Adrenal gland (tissue), 12 donors: ENCODE measurements around the gene FXYD2. TPM values are rescaled to one million over a fixed set of nuclear protein-coding genes. Genes with fewer than 3 reads are reported as not detected.

Experiments used
- DNase-seq, 7 donors: peaks; one replicate each; pipeline ENCODE4 v3.0.0-alpha.2; 2019 to 2020
- H3K27ac ChIP-seq, 5 donors: fragments of 200-600 bp; sonication (generic) in 4 of 5; 1 replicate in 3 of 5; 2 replicates in 2 of 5; pipeline versions ENCODE4 v1.5.1 to v1.8.0; 2016 to 2020; ENCODE audit warnings: mild to moderate bottlenecking in 1 of 5
- H3K27me3 ChIP-seq: fragments of 200-600 bp; 2 replicates; pipeline ENCODE4 v1.8.0; 2021
- H3K36me3 ChIP-seq, 2 donors: fragments of 200-600 bp; replicated peaks in 1 of 2; 1 replicate in 1 of 2; 2 replicates in 1 of 2; pipeline versions ENCODE4 v1.5.1 to v1.8.0; 2018 to 2022
- H3K4me1 ChIP-seq, 2 donors: fragments of 200-600 bp; replicated peaks in 1 of 2; 1 replicate in 1 of 2; 2 replicates in 1 of 2; pipeline versions ENCODE4 v1.5.1 to v1.8.0; 2018 to 2021
- H3K4me3 ChIP-seq, 4 donors: fragments of 200-600 bp; sonication (generic) in 3 of 4; one replicate each; pipeline ENCODE4 v1.5.1; 2016 to 2018
- H3K9me3 ChIP-seq, 3 donors: fragments of 200-600 bp; sonication (generic) in 1 of 3; replicated peaks in 1 of 3; 1 replicate in 2 of 3; 2 replicates in 1 of 3; pipeline versions ENCODE4 v1.5.1 to v1.8.0; 2016 to 2021
- CTCF ChIP-seq, 6 experiments: fragments of 450-650 bp in 4 of 6; fragments of 200-600 bp in 2 of 6; sonication (generic) in 1 of 6; IDR thresholded peaks; 1 replicate in 5 of 6; 2 replicates in 1 of 6; pipeline versions ENCODE4 v1.5.1 to v1.8.0; 2016 to 2021; ENCODE audit warnings: antibody characterized with exemption in 6 of 6, mild to moderate bottlenecking in 2 of 6, moderate library complexity in 1 of 6
- POLR2A ChIP-seq, 2 donors: fragments of 450-650 bp; IDR thresholded peaks; one replicate each; pipeline ENCODE4 v1.6.1; 2017; ENCODE audit warnings: antibody characterized with exemption in 2 of 2, mild to moderate bottlenecking in 2 of 2, moderate library complexity in 1 of 2
- WGBS, 4 donors: extraction: QIAGEN DNeasy Blood & Tissue Kit in 2 of 4; methylation state at CpG; one replicate each; pipeline versions ENCODE4 v1.1.5 to v1.1.7; 2013 to 2017; 5-methylcytosine and 5-hydroxymethylcytosine counted together
- intact Hi-C, 2 donors: fragments of 100-400 bp; cut with DNase I; formaldehyde crosslinking; loops; one replicate each; pipeline versions ENCODE4 v1.14.1 to v1.15.0; 2022 to 2023
- polyA plus RNA-seq, 3 donors: library from polyadenylated mRNA; stranded (reverse); fragments of 200-250 nt in 2 of 3; fragments of 350-450 nt in 1 of 3; fragmentation: Illumina TruSeq in 1 of 3; extraction: RNeasy Lipid Tissue Mini Kit (QIAGEN cat#74804) in 1 of 3; gene quantifications; one replicate each; pipeline ENCODE4 v1.2.3, GENCODE V29; 2013 to 2014
- total RNA-seq, 9 donors: library from RNA; depleted of rRNA in 4 of 9; stranded (reverse); fragments of >200 nt in 4 of 9; fragments of 120-200 nt in 1 of 9; fragmentation: NEBNext Ultra II Directional in 1 of 9; extraction: Animal tissue kit (Norgen Biotek cat#: 25700) in 1 of 9; gene quantifications; one replicate each; pipeline versions ENCODE4 v1.1.0 to v1.2.4, GENCODE V29; 2013 to 2023
- donor health status: healthy with polysubstance abuse.
- donor health status: Bipolar disorder and iron deficiency.
- donor health status: DM: yes; HTN: yes; CAD: no.
- donor health status: DM: no; HTN: no; CAD: no.
- donor health status: DM: no; HTN: no; CAD: no.
- donor health status: DM: yes; HTN: yes; CAD: no.

FXYD2 gene
- total and polyA plus RNA-seq, 12 donors, result 0.27 to 11.3 (median 2.7) TPM; not detected in 2

DNA sequence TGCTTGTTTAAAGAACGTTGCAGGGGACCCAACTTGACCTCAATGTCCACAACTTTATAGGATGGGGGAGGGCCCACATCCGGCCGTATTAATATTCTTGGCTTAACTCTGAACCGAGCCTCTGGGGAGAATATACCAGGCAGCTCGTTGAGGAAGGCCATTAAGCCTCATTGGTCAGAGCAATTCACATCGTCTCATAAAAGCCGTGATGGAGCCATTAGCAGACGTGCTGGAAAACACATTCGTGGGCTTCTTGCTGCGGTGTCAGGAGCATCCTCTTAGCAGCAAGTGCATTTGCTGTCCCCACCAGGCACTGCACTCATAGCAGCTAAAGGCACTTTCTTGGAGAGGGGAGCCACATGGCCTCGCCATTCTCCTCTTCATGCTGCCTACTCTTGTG, 42.4 kb downstream of the FXYD2 start:
- H3K9me3 ChIP-seq, result no peaks in the 10 kb centered on the region
- no peak for TF ChIP-seq CTCF (IDR thresholded peaks at IDR 0.05)
- no peak overlapping the region for H3K27ac ChIP-seq
- H3K4me3 ChIP-seq, result no peak overlapping the region
- 58 to 100% (median 65%) methylated on average over 1 to 11 of the region's 11 CpGs for WGBS, 4 donors
- intact Hi-C loops, result no loop called here
- peaks cover 3% of the 10 kb centered on the region for H3K27me3 ChIP-seq
- H3K36me3 ChIP-seq, result no peaks in the 10 kb centered on the region
- no peaks in the 10 kb centered on the region for H3K4me1 ChIP-seq
- no peak for DNase-seq

- 74 to 80% (median 76%) methylated on average over 3 to 4 of the region's 4 CpGs for WGBS, 4 donors
Observed at GRCh38 chr11:117781627-117782026, 42.9 kb downstream of the FXYD2 start.

DNA sequence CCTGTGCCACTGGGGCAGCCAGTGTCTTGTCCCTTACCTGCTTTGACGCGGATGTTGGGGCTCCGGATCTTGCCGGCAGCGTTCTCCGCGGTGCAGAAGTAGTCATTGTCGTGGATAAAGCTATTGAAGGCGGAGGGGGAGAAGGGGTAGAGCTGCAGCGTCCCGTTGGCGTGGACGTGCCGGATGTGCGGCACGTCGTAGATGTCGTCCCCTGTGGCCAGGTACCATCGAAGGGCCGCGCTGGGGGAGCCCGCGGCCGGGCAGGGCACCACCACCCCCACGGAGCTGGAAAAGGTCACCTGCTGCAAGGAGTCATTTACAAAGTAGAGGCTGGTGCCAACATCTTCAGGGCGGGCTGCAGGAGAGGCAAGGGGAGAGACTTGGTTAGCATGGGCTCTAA, 44.1 kb downstream of the FXYD2 start:
- DNase-seq, result no peak
- no peaks in the 10 kb centered on the region for H3K9me3 ChIP-seq
- H3K4me1 ChIP-seq, result no peaks in the 10 kb centered on the region
- no peak for TF ChIP-seq POLR2A (IDR thresholded peaks at IDR 0.05)
- no peak for TF ChIP-seq CTCF (IDR thresholded peaks at IDR 0.05)
- no peak overlapping the region for H3K27ac ChIP-seq
- no peaks in the 10 kb centered on the region for H3K36me3 ChIP-seq
- no peak overlapping the region for H3K4me3 ChIP-seq
- WGBS, 4 donors, result 75 to 85% (median 80%) methylated on average over 25 to 26 of the region's 26 CpGs
- peaks cover 3% of the 10 kb centered on the region for H3K27me3 ChIP-seq
- intact Hi-C loops, result no loop called here

More at GRCh38 chr11:117781627-117782026, 42.9 kb downstream of the FXYD2 start:
- Histone ChIP-seq H3K4me3 (no peak overlapping the region), H3K27ac (no peak overlapping the region), H3K9me3 (no peaks in the 10 kb centered on the region), H3K27me3 (peaks cover 3% of the 10 kb centered on the region), H3K36me3 (no peaks in the 10 kb centered on the region), H3K4me1 (no peaks in the 10 kb centered on the region)
- intact Hi-C loops, result no loop called here
- DNase-seq, result no peak
- TF ChIP-seq CTCF (IDR thresholded peaks at IDR 0.05), result no peak
- TF ChIP-seq POLR2A (IDR thresholded peaks at IDR 0.05), result no peak

DNA sequence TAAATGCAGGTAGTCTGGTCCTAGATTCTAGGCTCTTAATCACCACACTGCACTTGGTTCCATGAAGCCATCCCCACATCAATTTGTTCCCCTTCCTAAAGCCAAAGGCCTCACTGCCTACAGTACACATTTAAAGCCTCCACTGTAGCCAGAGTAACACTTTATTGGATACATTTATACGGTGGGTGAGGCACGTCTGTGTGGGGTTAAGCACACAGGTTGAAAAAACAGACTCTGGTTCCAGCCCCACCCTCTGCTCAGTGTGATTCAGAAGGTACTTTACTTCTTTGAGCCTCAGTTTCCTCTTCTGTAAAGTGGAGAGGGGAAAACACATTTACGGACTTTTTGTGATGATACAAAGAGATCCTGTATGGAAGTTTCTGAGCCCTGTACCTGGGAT, 50.0 kb downstream of the FXYD2 start:
- Histone ChIP-seq H3K9me3 (no peaks in the 10 kb centered on the region), H3K4me1 (no peaks in the 10 kb centered on the region), H3K27me3 (no peaks in the 10 kb centered on the region), H3K4me3 (no peak overlapping the region), H3K36me3 (no peaks in the 10 kb centered on the region), H3K27ac (no peak overlapping the region)
- TF ChIP-seq POLR2A (IDR thresholded peaks at IDR 0.05) (no peak), CTCF (IDR thresholded peaks at IDR 0.05) (no peak)
- WGBS, 4 donors, result 78 to 89% (median 79%) methylated on average over 3 of the region's 3 CpGs
- DNase-seq, result no peak
- intact Hi-C loops, result no loop called here
